BJ (cell line): Measurements from ENCODE around the gene ADRA2B. TPM values are rescaled to one million over a fixed set of nuclear protein-coding genes. Genes with fewer than 3 reads are reported as not detected.

Experiments used
- CTCF ChIA-PET: fragments of 350-600 bp; formaldehyde crosslinking; extraction: SDS; loops from one replicate; lab custom pipeline; 2021; ENCODE audit warnings: antibody characterized with exemption, inconsistent platforms; lab: Yijun Ruan, JAX
- POLR2A ChIA-PET: fragments of 300-600 bp; sonication (Branson Sonifier 250); formaldehyde crosslinking; extraction: SDS; loops from one replicate; lab custom pipeline; 2021; ENCODE audit warnings: antibody characterized with exemption; lab: Charles Lee
- DNase-seq: peaks from one replicate; pipeline ENCODE4 v3.0.0-alpha.2; 2011; ENCODE audit warnings: low read depth
- H3K27me3 ChIP-seq: 2 replicates; pipeline ENCODE4 v1.6.0; 2011; ENCODE audit warnings: low read length; ENCODE audit not compliant: control insufficient read depth, insufficient read depth
- H3K36me3 ChIP-seq: 2 replicates; pipeline ENCODE4 v1.5.1; 2011; ENCODE audit warnings: low read length; ENCODE audit not compliant: control insufficient read depth, insufficient read depth
- H3K4me3 ChIP-seq: 2 replicates; pipeline ENCODE4 v1.5.1; 2011; ENCODE audit warnings: low read depth, mild to moderate bottlenecking, control low read depth, low read length
- CTCF ChIP-seq: IDR thresholded peaks from 2 replicates; pipeline ENCODE4 v1.5.1; 2011; ENCODE audit warnings: low read depth, mild to moderate bottlenecking, control low read depth, inconsistent platforms, low read length, moderate library complexity; ENCODE audit not compliant: insufficient read depth
- polyA plus RNA-seq: library from polyadenylated mRNA; depleted of rRNA; stranded (reverse); fragments of >200 nt; gene quantifications from 2 replicates; pipeline ENCODE4 v1.2.3, GENCODE V29; 2011

Gene ADRA2B
- polyA plus RNA-seq, 1 experiment, result not detected

GRCh38 chr2:96083989-96084857 is 32.1 kb downstream of the ADRA2B start:
- ChIA-PET CTCF (no interaction called here), POLR2A (no interaction called here)
- Histone ChIP-seq H3K4me3 (no peak overlapping the region), H3K27me3 (peaks cover 8% of the 10 kb centered on the region), H3K36me3 (no peaks in the 10 kb centered on the region)
- TF ChIP-seq CTCF, result no peak
- DNase-seq, result no peak

- Histone ChIP-seq H3K4me3 (no peak overlapping the region), H3K27me3 (peaks cover 7% of the 10 kb centered on the region), H3K36me3 (no peaks in the 10 kb centered on the region)
- no peak for TF ChIP-seq CTCF
- DNase-seq, result no peak
- ChIA-PET CTCF (interaction anchor here (1.2 kb wide), 1 partner anchor 61 kb away, joined by 3 read pairs; no protein-coding TSS in a partner anchor), POLR2A (no interaction called here)
Observed at GRCh38 chr2:96083064-96083939, 33.1 kb downstream of the ADRA2B start.

GRCh38 chr2:96082211-96083063 is 33.9 kb downstream of the ADRA2B start:
- ChIA-PET CTCF (interaction anchor here (1.2 kb wide), 1 partner anchor 60 kb away, joined by 3 read pairs; no protein-coding TSS in a partner anchor), POLR2A (no interaction called here)
- no peak for TF ChIP-seq CTCF
- H3K36me3 ChIP-seq, result no peaks in the 10 kb centered on the region
- no peak overlapping the region for H3K4me3 ChIP-seq
- H3K27me3 ChIP-seq, result peaks cover 3% of the 10 kb centered on the region; the same call in 1 of the 2 replicates
- DNase-seq, result no peak

- ChIA-PET POLR2A (no interaction called here), CTCF (no interaction called here)
- no peaks in the 10 kb centered on the region for H3K36me3 ChIP-seq
- peaks cover 3% of the 10 kb centered on the region; the same call in 1 of the 2 replicates for H3K27me3 ChIP-seq
- no peak for TF ChIP-seq CTCF
- H3K4me3 ChIP-seq, result no peak overlapping the region
- no peak for DNase-seq
Observed at GRCh38 chr2:96081042-96081441, 35.3 kb downstream of the ADRA2B start.
